Stimulated activated CD8-positive, alpha-beta memory T cell treated with anti-CD3 and anti-CD28 coated beads, Interleukin-2, amount 100 ng/mL, for 48 hours (primary cell): ENCODE results near the gene ZCCHC14.
"Not testable (repeated sequence)": the region's sequence is repeated elsewhere in the genome, so short reads cannot be mapped to it uniquely, and the experiment has no call there.

Experiments used
- DNase-seq, 2 donors: peaks; one replicate each; pipeline ENCODE4 v3.0.0-alpha.2; 2020; ENCODE audit warnings: low read depth in 2 of 2

The ZCCHC14 gene

DNA sequence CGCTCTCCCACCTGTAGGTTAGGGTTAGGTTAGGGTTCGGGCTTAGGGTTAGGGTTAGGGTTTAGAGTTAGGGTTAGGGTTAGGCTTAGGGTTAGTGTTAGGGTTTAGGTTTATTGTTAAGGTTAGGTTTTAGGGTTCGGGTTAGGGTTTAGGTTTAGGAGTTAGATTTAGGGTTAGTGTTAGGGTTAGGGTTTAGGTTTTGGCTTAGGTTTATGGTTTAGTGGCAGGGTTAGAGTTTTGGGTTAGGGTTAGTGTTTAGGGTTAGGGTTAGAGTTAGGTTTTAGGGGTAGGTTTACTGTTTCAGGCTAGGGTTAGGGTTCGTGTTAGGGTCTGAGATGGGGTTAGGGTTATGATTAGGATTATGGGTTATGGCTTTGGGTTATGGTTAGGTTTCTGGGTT lies 31.6 kb upstream of the ZCCHC14 start:
- no peak for DNase-seq

- DNase-seq = not testable (repeated sequence)
Observed at GRCh38 chr16:87523605-87524004, 30.8 kb upstream of the ZCCHC14 start.

DNA sequence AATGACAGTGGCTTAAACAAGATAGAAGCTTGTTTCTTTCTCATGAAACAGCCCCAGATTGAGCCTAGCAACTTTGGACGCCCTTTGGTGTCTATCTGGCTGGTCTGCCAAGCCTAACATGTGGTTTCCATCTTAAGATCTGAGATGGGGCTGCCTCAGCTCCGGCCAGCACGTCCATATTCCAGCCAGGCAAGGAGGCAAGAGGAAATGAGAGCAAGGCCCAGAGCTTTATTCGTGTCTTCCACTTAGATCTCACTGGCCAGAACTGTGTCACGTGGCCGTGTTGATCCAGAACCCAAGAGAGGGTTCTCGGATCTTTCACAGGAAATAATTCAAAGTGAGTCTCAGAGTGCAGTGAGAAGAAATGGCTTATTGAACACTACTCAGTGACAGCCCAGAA lies 28.9 kb upstream of the ZCCHC14 start:
- not testable (repeated sequence) for DNase-seq

- DNase-seq = not testable (repeated sequence)
Observed at GRCh38 chr16:87519170-87519569, 26.3 kb upstream of the ZCCHC14 start.

DNA sequence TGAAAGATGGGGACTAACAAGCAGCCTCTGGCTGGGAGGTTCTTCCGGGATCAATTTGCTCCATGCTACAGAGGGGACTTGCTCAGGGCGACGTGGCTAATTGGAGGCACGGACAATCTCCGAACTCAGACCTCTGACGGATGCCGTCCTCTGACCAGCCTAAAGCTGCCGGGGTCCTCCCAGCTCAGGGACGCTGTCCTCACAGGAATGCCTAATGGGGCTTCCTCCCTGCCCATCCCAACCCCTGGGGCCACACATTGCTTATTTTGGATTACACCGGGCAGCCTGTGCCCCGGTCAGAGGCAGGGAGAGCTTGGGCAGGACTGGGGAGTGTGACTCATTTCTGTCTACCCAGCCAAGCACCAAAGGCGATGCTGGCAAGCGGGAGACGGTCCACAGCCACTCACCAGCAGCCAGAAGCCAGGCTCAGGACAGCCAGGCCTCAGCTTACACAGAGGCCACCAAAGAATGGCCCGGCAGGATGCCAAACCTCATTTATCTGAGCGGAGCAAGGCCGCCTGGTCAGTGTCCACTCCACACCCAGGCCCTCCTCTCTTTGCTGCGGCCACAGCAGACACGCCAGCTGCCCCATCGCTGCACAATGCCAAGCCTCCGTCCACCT lies 25.7 kb upstream of the ZCCHC14 start:
- not testable (repeated sequence) for DNase-seq

GRCh38 chr16:87517610-87518429 lies 25.0 kb upstream of the ZCCHC14 start:
- not testable (repeated sequence) for DNase-seq

DNA sequence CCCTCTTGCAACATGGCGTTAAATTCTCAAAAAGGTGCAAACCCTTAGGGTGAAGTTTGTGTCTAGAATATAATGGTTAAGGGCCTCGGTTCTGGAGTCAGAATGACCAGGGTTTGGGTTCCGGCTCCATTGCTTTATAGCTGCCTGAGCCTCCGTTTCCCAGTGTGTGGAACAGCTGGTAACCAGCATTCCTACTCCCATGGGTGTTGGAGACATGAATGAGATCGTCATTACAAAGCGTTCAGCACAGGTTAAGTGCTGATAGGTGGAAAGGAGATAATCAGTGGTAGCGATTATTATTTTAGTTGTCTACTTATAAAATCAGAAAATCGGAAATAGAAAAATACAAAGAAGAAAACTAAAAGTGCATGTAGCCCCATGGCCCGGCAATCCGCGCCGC lies 23.5 kb upstream of the ZCCHC14 start:
- no peak for DNase-seq

- no peak for DNase-seq
Observed at GRCh38 chr16:87515475-87516330, 22.9 kb upstream of the ZCCHC14 start.

DNA sequence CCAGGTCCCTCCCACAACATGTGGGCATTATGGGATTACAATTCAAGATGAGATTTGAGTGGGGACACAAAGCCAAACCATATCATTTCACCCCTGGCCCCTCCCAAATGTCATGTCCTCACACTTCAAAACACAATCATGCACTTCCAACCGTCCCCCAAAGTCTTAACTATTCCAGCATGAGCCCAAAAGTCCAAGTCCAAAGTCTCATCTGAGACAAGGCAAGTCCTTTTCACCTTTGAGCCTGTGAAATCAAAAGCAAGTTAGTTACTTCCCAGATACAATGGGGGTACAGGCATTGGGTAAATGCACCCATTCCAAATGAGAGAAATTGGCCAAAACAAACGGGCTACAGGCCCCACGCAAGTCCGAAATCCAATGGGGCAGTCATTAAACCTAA lies 17.0 kb upstream of the ZCCHC14 start:
- not testable (repeated sequence) for DNase-seq

DNA sequence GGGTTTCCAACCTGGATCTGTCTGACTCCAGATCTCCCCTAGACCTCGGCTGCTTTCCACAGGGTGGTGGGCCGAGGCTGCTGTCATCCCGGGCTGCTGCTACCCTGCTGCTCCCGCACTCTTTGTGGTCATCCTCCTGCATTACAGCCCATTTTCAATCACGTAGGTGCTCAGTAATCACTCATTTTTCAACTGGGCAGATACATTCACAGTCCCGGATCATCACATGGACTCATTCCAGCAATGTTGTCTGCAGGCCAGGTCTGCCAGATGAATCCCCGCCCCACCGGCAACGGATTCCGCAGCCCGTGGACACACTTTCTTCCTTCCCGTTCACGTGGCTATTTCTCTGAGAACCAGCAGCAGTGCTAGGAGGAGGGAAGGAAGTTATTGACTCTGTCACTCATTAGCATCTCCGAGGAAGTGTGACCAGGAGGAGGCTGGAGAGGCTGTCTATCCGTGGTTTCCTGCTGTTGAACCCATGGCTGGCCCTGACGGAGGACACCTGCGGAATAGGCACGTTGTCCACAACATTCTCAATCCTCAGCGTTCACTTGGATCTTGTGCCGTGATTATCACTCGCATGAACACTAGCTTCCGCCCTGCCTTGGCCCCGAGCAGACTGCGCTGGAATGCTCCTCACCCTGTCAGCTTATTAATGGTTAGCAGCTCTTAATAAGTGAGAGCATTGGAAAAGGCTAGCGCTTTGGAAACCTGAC lies 14.7 kb upstream of the ZCCHC14 start:
- no peak for DNase-seq

- no peak for DNase-seq
Observed at GRCh38 chr16:87506423-87507350, 13.9 kb upstream of the ZCCHC14 start.

- no peak for DNase-seq
Observed at GRCh38 chr16:87505834-87506233, 13.0 kb upstream of the ZCCHC14 start.

DNA sequence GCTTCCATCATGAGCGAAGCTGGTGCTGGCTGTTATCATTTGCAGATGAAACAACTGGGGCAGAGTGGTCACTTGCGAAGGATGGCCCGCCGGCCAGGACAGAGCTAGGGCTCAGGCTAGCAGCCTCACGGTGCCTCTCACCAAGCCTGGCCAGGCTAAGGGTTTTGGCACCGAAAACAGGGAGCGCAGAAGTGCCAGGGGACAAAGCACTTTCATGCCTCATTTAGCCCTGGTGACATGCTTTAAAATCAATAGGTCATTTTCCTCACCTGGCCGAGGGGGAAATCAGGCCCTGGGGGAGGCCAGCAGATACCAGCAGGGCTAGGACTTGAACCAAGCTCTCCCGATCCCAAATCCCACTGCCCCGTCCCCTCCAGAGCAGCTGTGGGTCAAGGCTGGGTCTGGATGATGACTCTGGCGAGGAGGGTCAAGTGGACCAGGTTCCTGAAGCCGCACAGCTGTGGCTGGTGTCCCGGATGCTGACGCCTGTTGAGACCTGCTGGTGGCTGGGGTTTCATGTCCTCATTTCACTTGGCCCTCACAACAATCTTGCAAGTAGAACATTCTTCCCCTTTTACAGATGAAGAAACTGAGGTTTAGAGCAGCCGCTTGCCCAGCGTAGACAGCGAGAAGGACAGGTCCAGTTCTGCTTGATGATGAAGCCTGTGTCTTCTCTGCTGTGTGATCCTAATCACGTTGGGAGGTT lies 10.6 kb upstream of the ZCCHC14 start:
- DNase-seq = not testable (repeated sequence)

DNA sequence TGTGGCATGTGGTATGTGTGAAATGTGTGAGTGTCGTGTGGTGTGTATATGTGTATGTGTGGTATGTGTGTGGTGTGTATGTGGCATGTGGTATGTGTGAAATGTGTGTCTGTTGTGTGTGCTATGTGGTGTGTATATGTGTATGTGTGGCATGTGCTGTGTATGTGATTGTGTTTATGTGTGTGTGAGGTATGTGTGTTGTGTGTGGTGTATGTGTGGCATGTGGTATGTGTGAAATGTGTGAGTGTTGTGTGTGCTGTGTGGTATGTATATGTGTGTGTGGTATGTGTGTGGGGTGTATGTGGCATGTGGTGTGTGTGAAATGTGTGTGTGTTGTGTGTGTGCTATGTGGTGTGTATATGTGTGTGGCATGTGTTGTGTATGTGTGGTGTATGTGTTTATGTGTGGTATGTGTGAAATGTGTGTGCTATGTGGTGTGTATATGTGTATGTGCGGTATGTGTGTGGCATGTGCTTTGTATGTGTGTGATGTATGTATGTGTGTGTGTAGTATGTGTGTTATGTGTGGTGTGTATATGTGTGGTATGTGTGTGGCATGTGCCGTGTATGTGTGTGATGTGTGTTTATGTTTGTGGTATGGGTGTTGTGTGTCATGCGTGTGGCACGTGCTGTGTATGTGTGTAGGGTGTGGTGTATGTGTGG lies 9.6 kb upstream of the ZCCHC14 start:
- DNase-seq = no peak

DNA sequence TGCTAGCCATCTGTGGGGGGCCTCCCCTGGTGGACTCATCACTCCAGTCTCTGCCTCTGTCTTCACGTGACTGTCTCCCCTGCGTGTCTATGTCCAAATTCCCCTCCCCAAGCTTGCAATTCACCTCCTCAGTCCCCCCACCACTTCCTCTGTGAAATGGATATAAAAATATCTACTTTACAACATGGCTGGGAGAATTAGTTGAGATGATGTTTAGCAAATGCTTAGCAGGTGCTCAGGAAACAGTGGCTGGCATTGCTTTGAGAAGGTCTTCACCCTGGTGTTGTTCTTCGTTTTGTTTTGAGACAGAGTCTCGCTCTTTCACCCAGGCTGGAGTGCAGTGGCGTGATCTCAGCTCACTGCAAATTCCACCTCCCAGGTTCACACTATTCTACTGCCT lies 8.3 kb upstream of the ZCCHC14 start:
- no peak for DNase-seq

DNA sequence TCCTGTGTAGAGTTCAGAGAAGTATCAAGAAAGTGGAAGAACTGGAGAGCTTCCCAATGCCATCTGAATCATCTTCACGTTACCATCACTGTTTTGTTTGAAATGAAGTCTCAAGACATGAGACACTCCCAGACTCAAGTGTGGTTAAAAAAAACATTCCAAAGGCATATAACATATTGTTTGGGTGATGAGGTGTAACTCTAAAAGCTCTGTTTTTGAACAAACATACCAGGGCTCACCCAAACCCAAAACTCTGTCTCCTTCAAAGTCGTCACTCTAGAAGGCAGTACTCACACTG lies 6.3 kb upstream of the ZCCHC14 start:
- DNase-seq = no peak

- no peak for DNase-seq
Observed at GRCh38 chr16:87498324-87499188, 5.7 kb upstream of the ZCCHC14 start.

- not testable (repeated sequence) for DNase-seq
Observed at GRCh38 chr16:87497767-87498290, 5.0 kb upstream of the ZCCHC14 start.
